ENCODE measurements around the gene ZNF621. TPM values are rescaled to one million over a fixed set of nuclear protein-coding genes. Genes with fewer than 3 reads are reported as not detected.
"Not testable (repeated sequence)": the region's sequence is repeated elsewhere in the genome, so short reads cannot be mapped to it uniquely, and the experiment has no call there.

ZNF621 gene
- total RNA-seq, 1 donor from 2014 or later: 8.2 TPM

GRCh38 chr3:40546816-40547215 lies 22.1 kb downstream of the ZNF621 start:
- H3K9me3 ChIP-seq: no peaks in the 10 kb centered on the region
- H3K27me3 ChIP-seq: no peaks in the 10 kb centered on the region
- DNase-seq (ENCODE audit: low spot score in 2 of 2): no peak
- H3K4me1 ChIP-seq: no peaks in the 10 kb centered on the region
- intact Hi-C loops (cut with DNase I): no loop called here
- H3K27ac ChIP-seq: no peak overlapping the region
- H3K36me3 ChIP-seq: no peaks in the 10 kb centered on the region
- TF ChIP-seq CTCF (IDR thresholded peaks at IDR 0.05): no peak
- H3K4me3 ChIP-seq: no peak overlapping the region

- Histone ChIP-seq H3K9me3 (no peaks in the 10 kb centered on the region), H3K27ac (no peak overlapping the region), H3K4me3 (no peak overlapping the region), H3K36me3 (no peaks in the 10 kb centered on the region), H3K27me3 (no peaks in the 10 kb centered on the region), H3K4me1 (no peaks in the 10 kb centered on the region)
- TF ChIP-seq CTCF (IDR thresholded peaks at IDR 0.05): no peak
- intact Hi-C loops (cut with DNase I): no loop called here
- no peak for DNase-seq (ENCODE audit: low spot score in 2 of 2)
These were observed 25.4 kb downstream of the ZNF621 start for GRCh38 chr3:40550167-40550566.

- Histone ChIP-seq H3K4me1 (no peaks in the 10 kb centered on the region), H3K36me3 (no peaks in the 10 kb centered on the region), H3K4me3 (no peak overlapping the region), H3K27me3 (no peaks in the 10 kb centered on the region), H3K9me3 (no peaks in the 10 kb centered on the region), H3K27ac (no peak overlapping the region)
- no peak for TF ChIP-seq CTCF (IDR thresholded peaks at IDR 0.05)
- intact Hi-C loops (cut with DNase I): no loop called here
- DNase-seq (ENCODE audit: low spot score in 2 of 2): no peak
These were observed 32.9 kb downstream of the ZNF621 start for GRCh38 chr3:40557575-40558161.

GRCh38 chr3:40562482-40562881 lies 37.7 kb downstream of the ZNF621 start:
- intact Hi-C loops (cut with DNase I); H3K4me3 ChIP-seq; H3K4me1 ChIP-seq; H3K27ac ChIP-seq; H3K36me3 ChIP-seq; DNase-seq (ENCODE audit: low spot score in 2 of 2); H3K9me3 ChIP-seq; H3K27me3 ChIP-seq: not testable (repeated sequence)

GRCh38 chr3:40565629-40566028 lies 40.9 kb downstream of the ZNF621 start:
- H3K4me1 ChIP-seq; intact Hi-C loops (cut with DNase I): not testable (repeated sequence)

GRCh38 chr3:40566694-40567093 lies 41.9 kb downstream of the ZNF621 start:
- Histone ChIP-seq H3K27me3 (no peaks in the 10 kb centered on the region), H3K9me3 (no peaks in the 10 kb centered on the region), H3K36me3 (no peaks in the 10 kb centered on the region), H3K27ac (no peak overlapping the region), H3K4me1 (no peaks in the 10 kb centered on the region), H3K4me3 (no peak overlapping the region)
- DNase-seq (ENCODE audit: low spot score in 2 of 2): no peak
- intact Hi-C loops (cut with DNase I): no loop called here
- no peak for TF ChIP-seq CTCF (IDR thresholded peaks at IDR 0.05)

More at GRCh38 chr3:40565629-40566028, 40.9 kb downstream of the ZNF621 start:
- DNase-seq (ENCODE audit: low spot score in 2 of 2); H3K27me3 ChIP-seq; H3K36me3 ChIP-seq; H3K4me3 ChIP-seq; H3K9me3 ChIP-seq; H3K27ac ChIP-seq: not testable (repeated sequence)

- no peak for TF ChIP-seq CTCF (IDR thresholded peaks at IDR 0.05)
- no peaks in the 10 kb centered on the region for H3K9me3 ChIP-seq
- no peaks in the 10 kb centered on the region for H3K36me3 ChIP-seq
- DNase-seq (ENCODE audit: low spot score in 2 of 2): no peak
- H3K27ac ChIP-seq: no peak overlapping the region
- no peak overlapping the region for H3K4me3 ChIP-seq
- H3K4me1 ChIP-seq: no peaks in the 10 kb centered on the region
- intact Hi-C loops (cut with DNase I): no loop called here
- H3K27me3 ChIP-seq: no peaks in the 10 kb centered on the region
These were observed 47.8 kb downstream of the ZNF621 start for GRCh38 chr3:40572588-40572987.

All from ascending aorta (tissue), 2 donors.